Cardiac fibroblast (primary cell): ENCODE results near the gene GRIN2C.

ENCODE experiments used
- DNase-seq, 2 donors: peaks; one replicate each; pipeline versions ENCODE4 v3.0.0 to v3.0.0-alpha.2; 2010; ENCODE audit warnings: low read depth in 2 of 2
- H3K4me3 ChIP-seq, 2 donors: replicated peaks in 1 of 2; 1 replicate in 1 of 2; 2 replicates in 1 of 2; pipeline ENCODE4 v1.5.1; 2011; ENCODE audit warnings: low read depth in 2 of 2, low read length in 2 of 2, mild to moderate bottlenecking in 2 of 2, moderate library complexity in 1 of 2
- CTCF ChIP-seq: IDR thresholded peaks from one replicate; pipeline ENCODE4 v1.5.1; 2011; ENCODE audit warnings: low read depth, mild to moderate bottlenecking, low read length, inconsistent platforms

Gene GRIN2C

GRCh38 chr17:74827800-74828199, 31.9 kb downstream of the GRIN2C start:
- no peak for DNase-seq
- H3K4me3 ChIP-seq = no peak overlapping the region
- TF ChIP-seq CTCF = no peak

- DNase-seq = no peak
- no peak overlapping the region for H3K4me3 ChIP-seq
- TF ChIP-seq CTCF = no peak
These were observed 33.5 kb downstream of the GRIN2C start for GRCh38 chr17:74825952-74826719.

GRCh38 chr17:74824961-74825627, 34.6 kb downstream of the GRIN2C start:
- no peak overlapping the region for H3K4me3 ChIP-seq
- TF ChIP-seq CTCF = no peak
- DNase-seq = no peak

GRCh38 chr17:74822939-74823367, 36.7 kb downstream of the GRIN2C start:
- no peak overlapping the region for H3K4me3 ChIP-seq
- no peak for TF ChIP-seq CTCF

GRCh38 chr17:74822335-74822938, 37.2 kb downstream of the GRIN2C start:
- no peak for DNase-seq
- H3K4me3 ChIP-seq = no peak overlapping the region
- no peak for TF ChIP-seq CTCF

More at GRCh38 chr17:74822939-74823367, 36.7 kb downstream of the GRIN2C start:
- no peak for DNase-seq

GRCh38 chr17:74821655-74822334, 37.9 kb downstream of the GRIN2C start:
- DNase-seq = no peak
- TF ChIP-seq CTCF = no peak
- H3K4me3 ChIP-seq = no peak overlapping the region
